ENCODE data around the gene CEP295NL. TPM values are rescaled to one million over a fixed set of nuclear protein-coding genes. Genes with fewer than 3 reads are reported as not detected.
"Not testable (repeated sequence)": the region's sequence is repeated elsewhere in the genome, so short reads cannot be mapped to it uniquely, and the experiment has no call there.

CEP295NL gene
- polyA plus RNA-seq, 4 donors: 0.09 to 0.34 (median 0.13) TPM

GRCh38 chr17:78929908-78930775 lies 27.1 kb upstream of the CEP295NL start:
- DNase-seq (ENCODE audit: low read depth in 4 of 4, low spot score in 3 of 4): no peak

DNA sequence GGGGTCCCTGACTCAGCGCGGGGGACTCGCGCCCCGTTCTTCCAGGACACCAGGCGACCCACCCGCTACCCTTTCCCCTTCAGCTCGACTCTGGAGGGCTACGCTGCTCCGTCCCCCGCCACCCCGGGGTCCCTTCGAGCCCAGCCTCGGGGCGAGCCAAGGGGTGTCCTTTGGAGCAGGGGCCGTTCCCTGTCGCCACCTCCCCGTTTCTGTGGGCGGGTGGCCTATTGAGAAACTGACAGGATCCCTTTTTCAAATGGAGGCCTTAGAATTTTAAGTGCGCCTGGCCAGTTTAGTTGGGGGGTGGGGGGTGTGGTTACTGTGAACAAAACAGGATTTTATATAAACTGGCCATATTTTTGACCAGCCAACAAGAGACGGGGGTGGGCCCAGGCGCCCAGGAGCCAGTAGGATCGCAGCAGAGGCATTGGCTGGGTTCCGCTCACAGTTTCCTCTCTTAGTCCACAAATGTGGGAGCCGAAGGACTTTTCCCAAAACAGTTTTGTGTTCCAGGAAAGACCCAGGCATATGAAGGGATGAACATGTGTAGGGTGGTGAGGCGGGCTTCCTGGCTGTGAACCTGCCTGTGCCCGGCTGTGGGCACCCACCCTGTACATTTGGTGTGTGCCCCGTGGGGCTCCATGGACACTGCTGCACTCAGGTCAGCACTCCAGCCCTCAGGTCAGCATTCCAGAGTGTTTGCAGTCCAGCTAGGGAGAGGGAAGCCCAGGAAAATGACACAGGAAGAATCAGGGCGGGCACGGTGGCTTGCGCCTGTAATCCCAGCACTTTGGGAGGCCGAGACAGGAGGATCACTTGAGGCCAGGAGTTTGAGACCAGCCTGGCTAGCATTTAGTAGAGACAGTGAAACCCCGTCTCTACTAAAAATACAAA lies 22.9 kb upstream of the CEP295NL start:
- DNase-seq (ENCODE audit: low read depth in 4 of 4, low spot score in 3 of 4): no peak

DNA sequence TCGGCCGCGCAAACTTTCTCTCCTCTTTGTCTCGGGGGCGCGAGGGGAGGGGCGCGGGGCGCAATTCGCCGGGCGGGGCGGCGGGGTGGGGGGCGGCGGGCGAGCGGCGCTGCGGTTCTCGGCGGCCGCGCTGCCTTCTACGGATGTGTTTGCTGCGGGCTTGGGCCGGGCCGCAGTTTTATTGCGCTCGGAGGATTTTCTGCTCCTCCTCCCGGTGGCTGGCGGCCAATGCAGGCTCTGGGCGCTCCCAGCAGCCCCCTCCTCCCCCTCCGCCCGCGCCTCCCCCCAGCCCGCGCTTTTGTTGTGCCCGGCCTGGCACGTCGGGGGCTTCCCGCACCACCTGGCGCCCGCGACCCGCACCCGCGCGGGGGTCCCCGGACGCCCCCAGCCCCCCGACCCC lies 22.2 kb upstream of the CEP295NL start, which contains the start of gene TIMP2:
TSS of gene TIMP2 (minus strand) at position 154 of the 400 bp plus-strand sequence. CDS start 299 bp downstream, outside the sequence.
- DNase-seq (ENCODE audit: low read depth in 4 of 4, low spot score in 3 of 4): peak in 3 of 4 donors; percentile 77 to 84 (median 80)

GRCh38 chr17:78924481-78925151 lies 21.6 kb upstream of the CEP295NL start:
- no peak for DNase-seq (ENCODE audit: low read depth in 4 of 4, low spot score in 3 of 4)

DNA sequence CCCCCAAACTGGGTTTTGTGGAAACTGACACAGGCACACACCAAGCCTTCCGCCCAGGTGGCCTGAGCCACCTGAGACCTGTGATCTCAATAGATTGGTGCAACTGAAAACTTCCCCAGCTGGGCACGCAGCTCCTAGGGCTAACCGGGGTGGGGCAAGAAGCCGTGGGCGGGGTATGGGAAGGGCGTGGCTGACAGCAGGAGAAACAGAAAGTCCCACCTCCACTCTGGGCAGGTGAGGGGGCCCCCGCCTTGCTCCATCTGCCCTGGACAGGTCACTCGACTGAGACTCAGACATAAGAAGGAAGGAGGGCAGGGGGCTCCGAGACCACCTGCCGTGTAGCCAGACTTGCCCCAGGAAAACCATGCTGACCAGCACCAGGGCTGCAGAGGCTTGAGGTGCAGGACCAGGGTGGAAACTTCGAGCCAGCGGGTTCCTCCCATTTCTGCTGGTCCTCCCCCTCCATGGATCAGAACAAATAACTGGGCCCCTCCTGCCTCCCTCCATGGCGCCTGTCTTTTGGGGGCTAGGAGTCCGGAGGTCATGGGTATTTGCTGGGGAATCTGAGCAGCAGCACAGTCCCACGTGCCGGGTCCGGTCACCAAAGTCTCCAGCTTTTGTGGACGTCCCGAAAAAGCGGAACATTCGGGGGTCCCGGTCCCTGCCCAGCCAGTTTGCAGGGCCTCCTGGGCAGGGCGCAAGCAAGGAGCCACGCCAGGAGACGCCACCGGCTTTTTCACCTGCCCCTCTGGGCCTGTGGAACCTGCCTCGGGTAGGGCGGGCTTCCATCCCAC lies 20.9 kb upstream of the CEP295NL start:
- DNase-seq (ENCODE audit: low read depth in 4 of 4, low spot score in 3 of 4): no peak

- no peak for DNase-seq (ENCODE audit: low read depth in 4 of 4, low spot score in 3 of 4)
These were observed 20.0 kb upstream of the CEP295NL start for GRCh38 chr17:78922816-78923498.

GRCh38 chr17:78921437-78921971 lies 18.5 kb upstream of the CEP295NL start:
- no peak for DNase-seq (ENCODE audit: low read depth in 4 of 4, low spot score in 3 of 4)

GRCh38 chr17:78920528-78920927 lies 17.5 kb upstream of the CEP295NL start:
- DNase-seq (ENCODE audit: low read depth in 4 of 4, low spot score in 3 of 4): no peak

GRCh38 chr17:78919861-78920450 lies 17.0 kb upstream of the CEP295NL start:
- no peak for DNase-seq (ENCODE audit: low read depth in 4 of 4, low spot score in 3 of 4)

GRCh38 chr17:78918979-78919378 lies 16.0 kb upstream of the CEP295NL start:
- no peak for DNase-seq (ENCODE audit: low read depth in 4 of 4, low spot score in 3 of 4)

DNA sequence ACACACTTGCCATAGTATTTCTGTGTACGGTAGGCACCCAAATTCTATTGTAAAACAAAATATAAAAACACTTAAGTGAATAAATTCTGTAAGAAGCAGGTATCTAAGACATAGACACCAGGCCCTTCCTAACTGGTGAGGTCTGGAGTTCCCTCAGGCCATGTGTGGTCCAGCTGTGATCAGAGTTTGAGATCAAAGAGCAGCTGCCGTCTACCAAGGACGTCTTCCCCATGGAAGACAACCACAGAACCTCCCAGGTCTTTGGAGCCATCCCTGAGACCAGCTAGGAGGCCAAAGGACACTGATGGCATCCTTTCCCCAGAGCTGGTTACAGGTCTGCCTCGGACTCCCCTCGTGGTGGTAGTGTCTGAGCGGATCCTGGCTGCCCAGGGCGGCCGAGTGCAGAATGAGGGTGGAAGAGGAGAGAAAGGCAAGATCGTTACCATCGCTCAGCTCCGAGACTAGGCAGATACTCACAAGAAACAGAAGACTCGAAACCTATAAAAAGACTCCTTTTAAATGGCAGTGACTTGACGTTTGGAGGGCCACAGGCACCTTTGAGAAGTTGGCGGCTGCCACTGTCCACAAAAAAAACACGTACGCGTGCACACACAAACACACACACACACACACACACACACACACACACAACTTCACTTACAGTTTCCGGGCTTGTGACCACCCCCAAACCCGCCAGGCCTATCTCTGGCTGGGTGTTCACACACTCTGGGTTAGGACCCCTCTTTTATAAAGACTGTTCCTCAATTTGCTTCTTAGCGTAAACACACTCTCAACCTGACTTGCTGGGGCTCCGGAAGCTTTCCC lies 14.7 kb upstream of the CEP295NL start:
- DNase-seq (ENCODE audit: low read depth in 4 of 4, low spot score in 3 of 4): no peak

DNA sequence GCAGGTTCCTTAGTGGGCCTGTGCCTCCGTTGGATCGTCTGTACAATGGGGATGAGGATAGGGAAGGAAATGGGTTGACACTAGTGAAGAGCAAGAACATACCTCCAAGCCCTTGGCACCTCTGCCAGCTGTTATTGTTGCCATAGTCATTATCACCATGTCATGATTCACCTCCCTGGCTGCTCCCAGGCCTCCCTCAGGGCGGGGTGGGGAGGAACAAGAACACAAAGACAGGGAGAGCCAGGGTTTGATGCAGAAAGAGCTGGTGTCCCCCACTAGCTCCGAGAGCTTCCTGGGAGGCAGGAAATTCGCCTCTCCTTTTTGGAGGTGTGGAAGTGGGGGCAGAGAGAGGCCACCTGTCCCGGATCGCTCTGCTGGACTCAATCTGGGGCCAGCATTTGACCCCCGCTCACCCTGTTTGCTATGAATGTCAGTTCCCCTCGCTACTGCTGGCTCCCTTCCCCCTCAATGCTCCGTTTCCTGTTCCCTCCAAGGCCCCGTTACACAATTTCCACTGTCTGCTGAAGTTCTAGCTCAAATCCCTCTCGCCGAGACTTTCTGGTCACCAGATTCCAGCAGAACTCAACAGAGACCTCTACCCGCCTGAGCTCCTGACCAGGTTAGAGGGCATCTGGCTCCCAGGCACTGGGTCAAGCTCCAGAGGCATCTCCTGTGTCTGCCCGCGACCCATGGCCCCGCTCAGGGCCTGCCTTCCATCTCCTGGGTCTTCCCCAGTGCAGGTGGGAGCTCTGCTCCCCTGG lies 13.1 kb upstream of the CEP295NL start:
- no peak for DNase-seq (ENCODE audit: low read depth in 4 of 4, low spot score in 3 of 4)

GRCh38 chr17:78913115-78913514 lies 10.1 kb upstream of the CEP295NL start:
- DNase-seq (ENCODE audit: low read depth in 4 of 4, low spot score in 3 of 4): no peak

- DNase-seq (ENCODE audit: low read depth in 4 of 4, low spot score in 3 of 4): no peak
These were observed 9.1 kb upstream of the CEP295NL start for GRCh38 chr17:78912082-78912481.

GRCh38 chr17:78911543-78911942 lies 8.5 kb upstream of the CEP295NL start:
- not testable (repeated sequence) for DNase-seq (ENCODE audit: low read depth in 4 of 4, low spot score in 3 of 4)

GRCh38 chr17:78910497-78911284 lies 7.7 kb upstream of the CEP295NL start:
- DNase-seq (ENCODE audit: low read depth in 4 of 4, low spot score in 3 of 4): no peak
